DMS 273 (cell line): ENCODE results near the gene NUP210.

Experiments used
- DNase-seq: peaks from one replicate; lab custom pipeline; 2025; ENCODE audit not compliant: unreplicated experiment; lab: John Stamatoyannopoulos, UW

NUP210 gene

DNA sequence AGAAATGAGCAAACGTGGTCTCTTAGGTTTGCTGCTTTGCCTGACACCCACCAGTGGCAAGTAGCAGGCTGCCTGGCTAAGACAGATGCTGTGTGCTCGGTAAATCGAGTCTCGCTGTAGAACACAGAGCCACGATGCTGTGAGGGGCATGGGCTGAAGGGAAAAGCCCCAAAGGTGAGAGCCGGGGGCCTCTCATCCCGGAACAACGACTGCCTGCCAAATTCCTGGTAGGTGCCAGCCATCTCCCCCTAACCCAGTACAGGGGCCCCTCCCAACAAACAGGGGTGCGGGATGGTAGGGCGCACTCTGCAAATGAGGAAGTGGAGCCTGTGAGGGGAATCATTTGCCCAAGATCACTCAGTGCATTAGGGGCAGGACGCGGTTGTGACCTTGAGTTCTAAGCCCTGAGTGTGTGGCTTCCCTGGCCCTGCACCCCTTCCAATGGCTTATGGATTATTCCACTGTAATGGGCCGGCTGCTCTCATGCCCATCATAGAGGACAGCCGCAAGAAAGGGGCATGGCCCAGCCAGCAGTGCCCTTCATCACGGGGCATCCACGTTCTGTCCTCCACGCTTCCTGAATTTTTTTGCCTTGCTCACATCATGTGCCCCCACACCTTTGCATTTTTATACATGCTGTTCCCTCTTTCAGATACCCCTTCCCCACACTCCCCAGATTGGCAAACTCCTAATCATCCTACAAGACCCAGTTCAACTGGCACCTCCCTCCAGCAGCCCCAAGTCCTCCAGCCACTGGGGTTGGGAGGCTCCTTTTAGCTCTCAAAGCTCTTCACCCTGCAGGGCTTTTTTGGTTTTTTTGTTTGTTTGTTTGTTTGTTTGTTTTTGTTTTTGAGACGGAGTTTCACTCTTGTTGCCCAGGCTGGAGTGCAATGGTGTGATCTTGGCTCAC, 125.4 kb downstream of the NUP210 start:
- DNase-seq, result no peak

DNA sequence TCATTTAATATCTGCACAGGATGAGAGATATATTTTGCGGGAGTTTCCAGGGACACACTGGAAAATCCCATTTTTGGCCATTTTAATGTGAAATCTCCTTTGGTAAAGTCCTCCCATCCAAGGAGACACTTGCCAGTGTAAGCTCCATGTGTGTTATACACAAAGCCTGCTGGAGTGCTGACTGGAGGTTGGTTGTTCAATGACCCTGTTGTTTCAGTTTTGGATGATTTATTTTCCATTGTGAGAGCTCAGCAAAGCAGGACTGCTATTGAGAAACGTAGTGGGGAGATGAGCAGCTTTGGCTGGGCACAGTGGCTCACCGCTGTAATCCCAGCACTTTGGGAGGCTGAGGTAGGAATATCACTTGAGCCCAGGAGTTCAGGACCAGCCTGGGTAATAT, 127.7 kb downstream of the NUP210 start:
- DNase-seq, result no peak

DNA sequence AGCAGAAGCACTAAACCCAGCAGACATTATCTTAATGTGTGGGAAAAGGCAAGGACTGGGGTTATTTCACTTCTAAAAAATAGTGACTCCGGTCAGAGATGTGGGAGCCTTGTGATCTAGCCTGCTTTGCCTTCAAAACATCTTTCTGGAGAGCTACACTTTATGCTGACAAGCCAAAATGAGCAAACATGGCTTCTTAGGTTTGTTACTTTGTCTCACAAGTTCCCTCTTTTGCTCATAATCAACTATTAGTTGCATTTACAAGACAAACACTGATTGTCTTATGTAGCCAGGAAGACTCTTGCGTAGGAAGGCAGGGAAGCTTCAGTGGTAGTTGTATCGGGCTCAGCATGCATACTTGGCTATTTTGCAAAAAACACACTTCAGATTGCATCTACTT, 129.2 kb downstream of the NUP210 start:
- DNase-seq, result no peak

DNA sequence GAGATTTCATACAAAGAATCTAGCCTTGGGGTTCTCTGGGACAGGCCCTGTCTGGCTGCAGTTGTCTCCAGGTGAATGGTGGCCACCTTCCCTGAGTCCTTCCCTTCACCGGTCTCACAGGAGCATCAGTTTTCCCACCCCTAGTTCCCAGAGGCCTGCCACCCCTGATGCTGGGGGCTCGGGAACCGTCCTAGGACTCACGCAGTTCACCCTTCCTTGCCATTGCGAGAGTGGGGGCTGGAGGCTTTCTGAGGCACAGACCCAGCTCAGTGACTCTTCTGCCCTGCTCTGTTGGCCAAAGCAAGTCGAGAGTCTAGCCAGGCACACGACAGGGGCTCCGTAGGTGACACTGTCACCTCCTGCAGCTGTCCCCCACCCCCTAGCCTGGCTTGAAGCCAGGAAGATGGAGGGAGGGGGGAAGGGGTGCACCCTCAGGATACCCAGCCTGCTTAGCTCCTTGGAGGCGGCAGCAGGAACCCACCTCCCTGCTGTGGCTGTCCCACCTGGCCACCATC, 130.3 kb downstream of the NUP210 start:
- DNase-seq, result no peak

DNA sequence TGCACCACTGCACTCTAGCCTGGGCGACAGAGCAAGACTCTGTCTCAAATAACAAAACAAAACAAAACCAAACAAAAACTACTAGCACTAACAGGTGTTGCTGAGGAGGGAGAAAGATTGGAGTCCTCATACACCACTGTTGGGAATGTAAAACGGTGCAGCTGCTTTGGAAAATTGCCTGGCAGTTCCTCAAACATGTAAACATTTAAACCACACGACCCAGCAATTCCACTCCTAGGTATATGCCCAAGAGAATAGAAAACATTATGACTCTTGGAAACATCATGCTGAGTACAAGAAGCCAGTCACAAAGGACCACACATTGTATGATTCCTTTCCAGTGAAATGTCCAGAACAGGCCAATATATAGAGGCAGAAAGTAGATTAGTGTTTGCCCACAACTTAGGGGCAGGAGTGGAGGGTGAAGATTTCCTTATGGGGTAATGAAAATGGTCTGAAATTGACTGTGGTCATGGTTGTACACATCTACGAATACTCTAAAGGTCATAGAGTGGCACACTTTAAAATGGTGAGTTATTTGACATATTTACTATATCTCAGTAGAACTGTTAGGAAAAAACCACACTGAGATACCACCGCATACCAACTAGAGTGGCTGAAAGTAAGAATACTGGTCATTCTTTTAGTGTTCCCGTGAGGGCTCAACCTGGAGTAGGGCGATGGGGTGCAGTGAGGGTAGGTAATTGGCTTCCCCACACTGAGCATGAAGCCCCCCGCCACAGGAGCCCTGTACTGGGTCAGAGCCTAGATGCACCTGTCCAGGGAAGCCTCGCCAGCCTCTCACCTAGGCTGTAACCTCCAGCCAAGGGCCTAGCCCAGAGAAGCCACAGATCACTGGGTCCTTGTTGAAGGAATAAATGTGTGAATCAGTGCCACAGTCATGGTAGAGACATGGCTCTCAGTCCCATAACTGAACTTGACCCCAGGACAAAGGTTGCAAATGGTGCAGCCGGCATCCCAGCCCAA, 131.1 kb downstream of the NUP210 start:
- peak; percentile 31 for DNase-seq

DNA sequence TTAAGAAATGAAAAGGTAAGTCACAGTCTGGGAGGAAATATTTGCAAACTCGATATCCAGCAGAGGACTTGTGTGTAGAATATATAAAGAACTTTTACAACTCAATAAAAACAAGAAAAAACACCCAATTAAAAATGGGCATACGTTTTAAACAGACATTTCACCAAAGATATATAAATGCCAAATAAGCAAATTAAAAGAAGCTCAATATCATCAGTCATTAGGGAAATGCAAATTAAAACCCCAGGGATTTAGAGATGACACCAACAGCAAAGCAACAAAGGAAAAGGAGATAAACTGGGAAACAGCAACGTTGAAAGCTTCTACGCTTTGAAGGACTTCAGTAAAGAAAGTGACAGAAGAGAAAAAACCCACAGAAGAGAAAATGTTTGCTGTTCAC, 132.3 kb downstream of the NUP210 start:
- DNase-seq, result no peak

DNA sequence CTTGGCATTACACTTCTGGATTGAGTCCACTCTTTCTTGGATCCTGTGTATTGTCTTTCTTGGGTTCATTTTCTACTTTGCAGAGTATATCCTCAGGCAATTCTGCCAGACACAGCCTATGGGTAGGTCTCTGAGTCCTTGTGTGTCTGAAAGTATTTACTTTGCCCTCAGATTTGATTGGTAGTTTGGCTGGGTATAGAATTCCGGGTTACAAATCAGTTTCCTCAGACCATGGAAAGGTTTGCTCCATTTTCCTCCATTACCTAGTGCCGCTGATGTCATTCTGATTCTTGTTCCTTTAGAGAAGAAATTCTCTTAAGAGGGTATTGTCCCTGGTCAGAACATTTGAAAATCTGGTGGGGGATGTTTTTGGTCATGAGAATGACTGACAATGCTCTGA, 133.2 kb downstream of the NUP210 start:
- no peak for DNase-seq

DNA sequence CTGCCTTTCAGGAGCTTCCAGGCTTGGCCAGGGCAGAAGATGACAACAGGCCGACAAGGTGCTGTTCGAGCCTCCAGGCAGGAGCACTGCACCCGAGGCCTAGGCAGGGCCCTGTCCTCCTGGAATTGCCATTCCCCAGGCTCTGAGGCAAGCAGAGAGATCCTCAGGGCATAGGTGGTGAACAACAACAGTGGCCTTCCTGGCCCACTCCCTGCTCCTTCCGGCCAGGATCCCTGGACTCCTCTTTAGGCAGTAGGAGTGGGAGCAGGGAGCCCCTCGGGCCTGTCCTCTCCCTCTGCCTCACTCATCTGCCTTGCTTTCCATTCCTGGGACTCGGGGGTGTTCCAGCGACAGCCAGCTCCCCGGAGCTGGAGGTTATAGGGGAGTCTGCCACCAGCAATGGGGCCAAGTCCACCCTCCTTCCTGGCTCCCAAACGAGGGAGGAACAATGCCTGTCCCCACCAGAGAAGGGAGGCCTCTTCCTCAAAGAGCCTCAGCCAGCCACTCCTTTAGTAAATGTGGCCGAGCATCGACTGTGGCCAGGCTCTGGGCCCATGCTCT, 135.0 kb downstream of the NUP210 start:
- no peak for DNase-seq

DNA sequence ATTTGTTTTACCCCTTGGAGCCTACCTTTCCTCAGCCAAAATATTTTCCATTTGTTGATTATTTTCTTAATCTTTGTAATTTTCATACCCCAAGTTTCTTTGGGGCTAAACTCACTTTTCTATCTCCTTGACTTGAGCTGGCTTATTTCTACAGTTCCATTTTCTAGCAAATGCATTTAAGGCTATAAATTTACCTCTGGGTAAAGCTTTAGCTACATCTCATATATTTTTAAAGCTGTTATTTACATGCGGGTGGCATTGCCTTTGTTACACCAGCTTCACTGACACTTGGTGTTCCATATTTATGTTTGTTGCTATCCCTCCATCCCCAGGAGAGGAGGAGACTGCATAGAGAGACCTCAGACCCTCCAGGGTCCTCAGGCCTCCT, 136.3 kb downstream of the NUP210 start:
- DNase-seq, result no peak

DNA sequence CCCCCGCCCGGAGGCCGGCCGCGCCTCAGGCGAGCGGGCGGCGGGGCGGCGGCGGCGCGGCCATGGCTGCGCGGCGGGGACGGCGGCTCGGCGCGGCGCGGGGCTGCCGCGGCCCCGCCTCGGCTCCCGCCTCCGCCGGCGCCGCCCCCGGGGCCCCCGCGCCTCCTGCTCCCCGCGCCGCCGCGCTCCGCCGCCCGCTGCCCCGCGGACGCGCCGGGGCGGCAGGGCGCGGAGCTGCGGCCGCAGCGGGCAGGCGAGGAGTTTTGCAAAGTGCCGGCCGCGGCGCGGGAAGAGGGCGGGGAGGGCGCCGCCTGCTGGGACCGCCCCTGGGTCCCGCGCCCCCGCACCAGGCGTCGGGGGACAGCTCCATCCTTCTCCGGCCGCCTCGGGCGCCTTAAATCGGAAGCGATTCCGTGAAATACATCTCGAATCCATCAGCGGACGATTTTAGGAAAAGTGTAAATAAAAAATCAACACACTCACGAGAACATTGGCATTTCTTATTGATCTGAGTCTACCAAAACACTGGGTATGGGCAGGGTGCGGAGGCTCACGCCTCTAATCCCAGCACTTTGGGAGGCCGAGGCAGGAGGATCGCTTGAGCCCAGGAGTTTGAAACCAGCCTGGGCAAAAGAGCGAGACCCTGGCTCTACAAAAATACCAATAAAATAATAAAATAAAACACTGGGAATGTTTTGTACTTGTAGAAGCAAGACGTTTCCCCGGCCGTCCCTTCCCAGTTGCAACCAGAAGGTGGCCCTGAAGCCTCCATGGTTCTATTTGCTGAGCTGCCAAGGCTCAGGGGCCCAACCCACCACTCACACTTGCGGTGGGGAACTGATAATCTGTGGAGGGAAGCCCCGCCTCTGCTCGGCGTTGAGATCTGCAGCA, 136.9 kb downstream of the NUP210 start:
- DNase-seq, result peak; percentile 75

DNA sequence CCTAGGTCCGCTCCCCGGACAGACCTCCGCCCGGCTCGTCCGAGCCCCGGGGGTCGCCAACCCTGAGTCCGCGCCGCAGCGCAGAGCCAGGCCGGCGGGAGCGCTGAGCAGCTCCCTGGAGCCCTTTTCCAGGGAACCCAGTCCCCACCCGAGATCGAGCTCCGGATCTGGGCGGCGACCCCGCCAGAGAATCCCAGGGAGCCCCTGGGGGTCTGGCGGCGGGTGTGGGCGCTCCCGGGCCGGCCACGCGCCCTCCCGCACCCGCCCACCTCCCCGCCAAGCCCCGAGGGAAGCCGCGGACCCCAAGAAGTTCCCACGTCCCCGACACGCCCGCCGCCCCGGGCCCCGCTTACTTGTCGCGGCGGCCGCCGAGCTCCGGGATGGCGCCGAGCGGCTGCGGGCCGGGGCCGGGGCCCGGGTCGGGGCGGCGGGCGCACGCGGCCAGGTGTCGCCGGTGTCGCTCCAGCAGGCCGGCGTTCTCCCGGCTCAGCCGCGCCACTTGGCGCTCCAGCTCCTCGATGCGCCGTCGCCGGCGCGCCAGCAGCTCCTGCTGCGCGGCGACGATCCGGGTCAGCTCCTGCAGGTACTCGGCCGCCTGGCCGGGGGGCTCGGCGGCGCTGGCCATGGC, 137.7 kb downstream of the NUP210 start:
- peak; percentile 58 for DNase-seq

DNA sequence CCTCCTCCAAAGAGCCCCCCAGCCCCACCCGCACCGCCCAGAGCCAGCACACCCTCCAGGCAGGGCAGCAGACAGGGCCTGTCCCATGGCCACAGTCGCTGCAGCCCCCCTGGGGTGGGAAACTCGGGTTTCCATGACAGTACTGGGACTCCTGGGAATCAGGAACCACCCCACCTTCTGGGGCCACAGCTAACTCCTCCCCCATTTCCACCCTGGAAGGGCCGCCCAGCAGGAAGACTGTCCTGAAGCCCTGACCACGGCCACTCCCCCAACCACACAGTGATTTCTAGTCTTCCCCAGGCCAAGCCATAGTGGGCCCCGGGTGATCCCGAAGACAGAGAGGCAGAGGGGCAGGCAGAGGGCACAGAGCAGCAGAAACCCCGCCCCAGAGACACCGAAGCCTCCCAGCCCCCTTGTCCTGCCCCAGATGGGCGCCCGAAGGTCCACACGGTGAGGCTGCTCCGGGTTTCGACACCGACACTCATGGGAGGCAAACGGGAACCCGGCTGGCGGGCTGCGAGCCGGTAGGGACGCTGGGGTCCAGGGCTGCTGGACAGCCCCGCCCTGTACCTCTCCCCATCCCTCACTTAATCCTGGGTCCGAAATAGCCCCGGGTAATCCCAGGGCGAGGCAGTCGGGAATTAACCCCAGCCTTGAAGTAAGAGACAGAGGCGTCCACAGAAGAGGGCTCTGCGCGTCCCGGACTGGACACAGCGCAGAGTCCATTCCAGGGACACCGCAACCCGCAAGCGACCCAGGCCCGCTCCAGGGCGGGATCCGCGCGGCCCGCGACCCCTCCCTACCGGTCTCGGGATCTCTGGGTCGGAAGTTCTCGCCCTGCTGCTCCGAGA, 138.4 kb downstream of the NUP210 start:
- DNase-seq, result peak; percentile 27

DNA sequence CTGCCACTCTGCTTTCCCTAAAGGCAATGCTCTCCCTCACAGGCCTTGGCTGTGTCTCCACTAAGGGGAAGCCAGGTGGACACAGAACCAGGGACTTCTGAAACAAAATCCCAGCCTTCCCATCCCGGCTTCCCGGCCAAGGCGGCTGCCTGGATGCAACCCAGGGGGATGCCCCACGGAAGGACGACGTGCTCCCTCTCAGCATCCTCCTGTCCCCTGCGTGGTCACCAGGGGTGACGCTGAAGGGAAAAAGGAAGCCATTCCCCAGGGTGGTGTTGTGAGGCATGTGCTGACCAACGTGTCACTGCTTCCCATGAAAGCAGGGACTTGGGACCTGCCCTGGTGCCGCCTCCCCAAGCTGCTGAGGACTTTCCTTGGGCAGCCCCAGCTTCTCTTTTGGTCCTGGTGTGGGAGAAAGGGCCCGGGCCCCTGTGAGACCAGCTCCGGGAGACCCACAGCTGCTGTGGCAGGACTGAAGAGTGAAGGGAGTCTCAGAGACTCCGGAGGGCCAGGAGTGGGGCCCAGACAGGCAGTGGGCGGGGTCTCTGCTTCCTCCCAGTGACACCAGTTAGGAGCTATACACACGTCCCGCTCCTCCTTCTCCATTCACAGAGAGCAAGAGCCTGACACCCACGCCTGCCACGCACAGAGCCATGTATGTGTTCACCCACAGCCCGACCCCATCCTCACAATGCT, 139.2 kb downstream of the NUP210 start:
- peak; percentile 29 for DNase-seq

DNA sequence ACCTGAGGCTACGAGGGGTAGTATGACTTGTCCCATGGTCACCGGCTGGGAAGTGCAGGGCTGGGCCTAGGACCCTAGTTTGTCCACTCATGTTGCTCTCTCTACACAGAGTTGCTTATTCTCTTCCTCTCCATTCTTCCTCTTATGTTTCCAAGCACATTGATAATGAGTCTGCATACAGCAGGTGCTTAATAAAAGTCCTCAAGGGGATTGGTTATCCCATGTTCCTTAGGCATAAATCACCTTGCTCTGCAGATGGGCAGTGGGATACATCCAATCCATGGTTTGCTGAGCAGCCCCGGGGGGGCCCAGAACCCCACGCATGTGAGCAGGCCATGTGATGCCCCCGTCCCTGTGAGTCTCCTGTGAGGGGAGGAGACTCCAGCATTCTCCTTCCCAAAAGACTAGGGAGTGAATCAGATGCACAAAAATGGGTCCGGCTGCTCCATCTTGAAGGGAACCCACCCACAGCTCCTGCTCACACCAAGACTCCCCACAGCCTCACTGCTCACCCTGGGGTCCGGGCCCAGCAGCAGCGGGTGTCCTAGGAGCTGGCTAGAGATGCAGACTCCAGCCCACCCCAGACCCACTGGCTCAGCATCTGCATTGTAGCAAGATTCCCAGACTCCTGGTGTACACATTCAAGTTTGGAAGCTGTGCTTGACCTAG, 139.9 kb downstream of the NUP210 start:
- DNase-seq, result no peak

DNA sequence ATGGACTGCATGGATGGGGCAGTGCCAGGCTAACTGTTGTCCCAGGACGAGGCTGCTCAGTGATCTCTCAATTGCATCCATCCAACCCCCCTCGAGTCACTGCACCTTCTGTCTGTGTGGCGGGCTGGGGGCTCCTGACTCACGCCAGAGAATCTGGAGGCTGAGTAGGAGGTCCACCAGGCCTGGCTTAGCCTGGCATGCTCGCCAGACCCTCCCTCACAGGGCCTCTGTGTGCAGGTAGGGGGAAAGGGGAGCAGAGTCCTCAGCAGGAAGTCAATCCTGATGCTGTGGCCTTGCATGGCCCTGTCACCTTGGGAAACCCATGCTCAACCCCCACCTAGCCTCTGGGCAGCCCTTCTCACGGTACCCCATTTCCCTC, 140.6 kb downstream of the NUP210 start:
- DNase-seq, result no peak

DNA sequence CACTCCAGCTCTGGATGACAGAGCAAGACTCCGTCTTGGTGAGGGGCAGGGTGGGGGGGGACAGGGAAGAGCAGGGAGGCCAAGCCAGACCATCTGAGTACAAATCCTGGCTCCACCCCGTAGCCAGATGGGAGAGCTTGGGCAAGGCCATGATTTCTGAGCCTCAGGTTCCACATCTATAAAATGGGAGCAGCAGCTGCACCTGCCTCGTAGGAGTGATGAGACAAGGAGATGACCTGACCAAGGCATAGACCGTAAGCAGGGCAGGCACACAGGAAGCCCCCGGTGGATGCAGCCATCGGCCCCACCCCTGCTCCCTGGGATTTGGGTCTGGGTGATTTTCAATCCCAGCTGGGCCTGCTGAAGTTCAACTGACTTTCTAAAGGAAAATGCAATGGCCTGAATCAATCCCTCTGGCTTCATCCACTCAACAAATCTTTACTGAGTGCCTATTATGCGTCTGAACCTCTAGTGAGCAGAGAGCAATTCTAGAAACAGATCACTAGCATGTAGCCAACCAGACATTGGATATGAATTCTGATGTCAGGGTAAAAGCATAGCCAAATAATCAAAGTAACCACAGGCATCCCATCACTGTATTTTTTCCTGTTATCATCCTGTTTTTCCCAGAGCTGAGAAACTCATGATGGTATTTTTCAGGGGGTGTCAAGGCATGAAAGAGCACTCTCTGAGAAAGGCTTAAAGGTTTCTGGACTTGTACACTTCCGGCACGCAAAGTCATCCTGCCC, 141.2 kb downstream of the NUP210 start:
- no peak for DNase-seq

DNA sequence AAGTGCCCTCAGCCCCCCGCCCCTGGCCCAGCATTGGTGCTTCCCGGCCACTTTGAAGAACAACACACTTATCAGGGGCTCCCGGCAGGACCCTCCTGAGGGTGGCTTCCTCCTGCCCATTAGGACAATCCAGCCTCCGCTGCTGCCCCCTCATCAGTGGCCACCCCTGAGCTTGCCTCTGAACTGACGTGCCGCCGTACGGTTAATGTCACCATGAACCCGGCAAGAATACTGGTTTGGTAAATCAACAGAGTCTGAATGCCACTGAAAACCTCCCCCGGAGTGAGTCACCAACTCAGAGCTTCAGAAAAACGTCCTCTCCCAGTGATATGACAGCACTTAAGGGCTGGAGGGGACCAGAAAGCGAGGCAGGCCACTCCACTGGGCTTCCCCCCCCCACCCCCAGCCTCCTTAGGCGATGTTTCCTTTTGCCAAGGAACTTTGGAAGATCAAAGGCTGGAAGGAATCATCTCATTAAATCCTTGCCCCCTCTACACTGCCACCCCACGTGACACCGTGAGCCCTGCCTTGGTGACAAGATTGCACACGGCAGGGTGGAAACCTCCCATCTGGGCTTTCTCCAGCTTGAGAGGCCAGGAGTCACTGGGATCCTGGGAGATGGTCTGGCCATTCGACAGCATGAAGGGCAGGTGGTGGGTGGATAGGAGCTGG, 142.1 kb downstream of the NUP210 start:
- DNase-seq, result peak; percentile 38
